GM23338 (cell line): ENCODE data around the gene SYNPO.

Source experiments
- CREB1 ChIP-seq: fragments of 250-450 bp; sonication (Bioruptor Pico); IDR thresholded peaks from 2 replicates; pipeline ENCODE4 v1.5.0; 2020; ENCODE audit warnings: low read depth, mild to moderate bottlenecking, moderate library complexity
- EZH2 ChIP-seq: fragments of 200-600 bp; sonication (generic); IDR thresholded peaks from one replicate; pipeline ENCODE4 v1.8.0; 2017; ENCODE audit warnings: antibody characterized with exemption, mild to moderate bottlenecking, low read depth; ENCODE audit not compliant: unreplicated experiment
- EZH2phosphoT487 ChIP-seq: fragments of 200-600 bp; sonication (generic); IDR thresholded peaks from one replicate; pipeline ENCODE4 v1.8.1; 2018; ENCODE audit warnings: antibody characterized with exemption; ENCODE audit not compliant: unreplicated experiment
- NANOG ChIP-seq: IDR thresholded peaks from 2 replicates; pipeline ENCODE4 v1.6.1; 2016; ENCODE audit warnings: antibody characterized with exemption, borderline replicate concordance
- POLR2AphosphoS5 ChIP-seq: IDR thresholded peaks from 2 replicates; pipeline ENCODE4 v1.6.1; 2016; ENCODE audit warnings: antibody characterized with exemption, low read depth
- ZNF114 ChIP-seq: fragments of 250-450 bp; sonication (Bioruptor Pico); IDR thresholded peaks from 2 replicates; pipeline ENCODE4 v1.5.0; 2020; ENCODE audit warnings: mild to moderate bottlenecking, moderate library complexity
- TF ChIP-seq, protein P1 (sequence below), 2 experiments: fragments of 200-600 bp in 1 of 2; sonication (generic) in 1 of 2; conservative IDR thresholded peaks; 2 replicates each; pipeline versions ENCODE4 v1.5.1 to v1.6.1; 2016 to 2017; ENCODE audit warnings: antibody characterized with exemption in 2 of 2, low read depth in 2 of 2, mild to moderate bottlenecking in 2 of 2, moderate library complexity in 1 of 2
- TF ChIP-seq, protein P2 (sequence below): IDR thresholded peaks from one replicate; pipeline ENCODE4 v1.6.1; 2018; ENCODE audit warnings: antibody characterized with exemption; ENCODE audit not compliant: unreplicated experiment

- TF ChIP-seq, protein P1, sequence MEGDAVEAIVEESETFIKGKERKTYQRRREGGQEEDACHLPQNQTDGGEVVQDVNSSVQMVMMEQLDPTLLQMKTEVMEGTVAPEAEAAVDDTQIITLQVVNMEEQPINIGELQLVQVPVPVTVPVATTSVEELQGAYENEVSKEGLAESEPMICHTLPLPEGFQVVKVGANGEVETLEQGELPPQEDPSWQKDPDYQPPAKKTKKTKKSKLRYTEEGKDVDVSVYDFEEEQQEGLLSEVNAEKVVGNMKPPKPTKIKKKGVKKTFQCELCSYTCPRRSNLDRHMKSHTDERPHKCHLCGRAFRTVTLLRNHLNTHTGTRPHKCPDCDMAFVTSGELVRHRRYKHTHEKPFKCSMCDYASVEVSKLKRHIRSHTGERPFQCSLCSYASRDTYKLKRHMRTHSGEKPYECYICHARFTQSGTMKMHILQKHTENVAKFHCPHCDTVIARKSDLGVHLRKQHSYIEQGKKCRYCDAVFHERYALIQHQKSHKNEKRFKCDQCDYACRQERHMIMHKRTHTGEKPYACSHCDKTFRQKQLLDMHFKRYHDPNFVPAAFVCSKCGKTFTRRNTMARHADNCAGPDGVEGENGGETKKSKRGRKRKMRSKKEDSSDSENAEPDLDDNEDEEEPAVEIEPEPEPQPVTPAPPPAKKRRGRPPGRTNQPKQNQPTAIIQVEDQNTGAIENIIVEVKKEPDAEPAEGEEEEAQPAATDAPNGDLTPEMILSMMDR (conservative IDR thresholded peaks at IDR 0.05; ENCODE audit: low read depth in 2 of 2): no peak
- TF ChIP-seq CREB1 (no peak), EZH2 (no peak), POLR2AphosphoS5 (no peak), EZH2phosphoT487 (no peak), ZNF114 (CRISPR knock-in tag) (no peak), NANOG (no peak)
- TF ChIP-seq, protein P2, sequence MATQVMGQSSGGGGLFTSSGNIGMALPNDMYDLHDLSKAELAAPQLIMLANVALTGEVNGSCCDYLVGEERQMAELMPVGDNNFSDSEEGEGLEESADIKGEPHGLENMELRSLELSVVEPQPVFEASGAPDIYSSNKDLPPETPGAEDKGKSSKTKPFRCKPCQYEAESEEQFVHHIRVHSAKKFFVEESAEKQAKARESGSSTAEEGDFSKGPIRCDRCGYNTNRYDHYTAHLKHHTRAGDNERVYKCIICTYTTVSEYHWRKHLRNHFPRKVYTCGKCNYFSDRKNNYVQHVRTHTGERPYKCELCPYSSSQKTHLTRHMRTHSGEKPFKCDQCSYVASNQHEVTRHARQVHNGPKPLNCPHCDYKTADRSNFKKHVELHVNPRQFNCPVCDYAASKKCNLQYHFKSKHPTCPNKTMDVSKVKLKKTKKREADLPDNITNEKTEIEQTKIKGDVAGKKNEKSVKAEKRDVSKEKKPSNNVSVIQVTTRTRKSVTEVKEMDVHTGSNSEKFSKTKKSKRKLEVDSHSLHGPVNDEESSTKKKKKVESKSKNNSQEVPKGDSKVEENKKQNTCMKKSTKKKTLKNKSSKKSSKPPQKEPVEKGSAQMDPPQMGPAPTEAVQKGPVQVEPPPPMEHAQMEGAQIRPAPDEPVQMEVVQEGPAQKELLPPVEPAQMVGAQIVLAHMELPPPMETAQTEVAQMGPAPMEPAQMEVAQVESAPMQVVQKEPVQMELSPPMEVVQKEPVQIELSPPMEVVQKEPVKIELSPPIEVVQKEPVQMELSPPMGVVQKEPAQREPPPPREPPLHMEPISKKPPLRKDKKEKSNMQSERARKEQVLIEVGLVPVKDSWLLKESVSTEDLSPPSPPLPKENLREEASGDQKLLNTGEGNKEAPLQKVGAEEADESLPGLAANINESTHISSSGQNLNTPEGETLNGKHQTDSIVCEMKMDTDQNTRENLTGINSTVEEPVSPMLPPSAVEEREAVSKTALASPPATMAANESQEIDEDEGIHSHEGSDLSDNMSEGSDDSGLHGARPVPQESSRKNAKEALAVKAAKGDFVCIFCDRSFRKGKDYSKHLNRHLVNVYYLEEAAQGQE: no peak
Observed at GRCh38 chr5:150642991-150643710, 2.7 kb downstream of the SYNPO start.
